HepG2 (cell line): Measurements from ENCODE around the gene YY1. TPM values are rescaled to one million over a fixed set of nuclear protein-coding genes. Genes with fewer than 3 reads are reported as not detected.
A peak's percentile ranks its signal among the peaks of the same experiment; 100 is the strongest.

ENCODE experiments used
- ETV6 ChIP-seq: sonication (generic); formaldehyde crosslinking; conservative IDR thresholded peaks from 2 replicates; pipeline ENCODE4 v1.4.0; 2020; ENCODE audit warnings: missing genetic modification reagents
- KAT2B ChIP-seq: fragments of 150-350 bp; IDR thresholded peaks from 2 replicates; pipeline ENCODE4 v1.6.1; 2014; ENCODE audit warnings: low read depth, low read length, borderline replicate concordance
- MZF1 ChIP-seq: sonication (generic); formaldehyde crosslinking; IDR thresholded peaks from 2 replicates; pipeline ENCODE4 v1.8.1; 2023; ENCODE audit warnings: mild to moderate bottlenecking, missing genetic modification reagents, borderline replicate concordance
- SMARCC2 ChIP-seq: fragments of 450-650 bp; IDR thresholded peaks from 2 replicates; pipeline ENCODE4 v1.6.1; 2017; ENCODE audit warnings: antibody characterized with exemption, mild to moderate bottlenecking
- YEATS2 ChIP-seq: sonication (generic); formaldehyde crosslinking; IDR thresholded peaks from 2 replicates; pipeline ENCODE4 v1.4.0; 2020; ENCODE audit warnings: missing genetic modification reagents, borderline replicate concordance
- ZMYM3 ChIP-seq: sonication (generic); formaldehyde crosslinking; IDR thresholded peaks from 2 replicates; pipeline ENCODE4 v1.5.1; 2020; ENCODE audit warnings: mild to moderate bottlenecking, missing genetic modification reagents
- ZNF260 ChIP-seq: sonication (generic); formaldehyde crosslinking; IDR thresholded peaks from 2 replicates; pipeline ENCODE4 v1.4.0; 2020; ENCODE audit warnings: missing genetic modification reagents, low read depth, mild to moderate bottlenecking, borderline replicate concordance
- ZNF296 ChIP-seq: sonication (generic); formaldehyde crosslinking; conservative IDR thresholded peaks from 2 replicates; pipeline ENCODE4 v1.5.0; 2020; ENCODE audit warnings: mild to moderate bottlenecking, missing genetic modification reagents
- ZNF326 ChIP-seq: sonication (generic); formaldehyde crosslinking; IDR thresholded peaks from 2 replicates; pipeline ENCODE4 v1.4.0; 2020; ENCODE audit warnings: missing genetic modification reagents, borderline replicate concordance
- ZNF543 ChIP-seq: sonication (generic); formaldehyde crosslinking; IDR thresholded peaks from 2 replicates; pipeline ENCODE4 v1.4.0; 2020; ENCODE audit warnings: mild to moderate bottlenecking, missing genetic modification reagents
- ZNF547 ChIP-seq: sonication (generic); formaldehyde crosslinking; IDR thresholded peaks from 2 replicates; pipeline ENCODE4 v1.5.1; 2020; ENCODE audit warnings: mild to moderate bottlenecking, missing genetic modification reagents
- ZNF615 ChIP-seq: sonication (generic); formaldehyde crosslinking; IDR thresholded peaks from 2 replicates; pipeline ENCODE4 v1.5.0; 2020; ENCODE audit warnings: mild to moderate bottlenecking, missing genetic modification reagents, borderline replicate concordance
- ZNF883 ChIP-seq: sonication (generic); formaldehyde crosslinking; IDR thresholded peaks from 2 replicates; pipeline ENCODE4 v1.5.1; 2020; ENCODE audit warnings: mild to moderate bottlenecking, missing genetic modification reagents; ENCODE audit errors: not compliant biosample characterization
- ZSCAN12 ChIP-seq: sonication (generic); formaldehyde crosslinking; IDR thresholded peaks from 2 replicates; pipeline ENCODE4 v1.9.0; 2021; ENCODE audit warnings: mild to moderate bottlenecking, missing genetic modification reagents
- polyA plus RNA-seq, 8 experiments: library from polyadenylated mRNA; depleted of rRNA in 3 of 8; stranded (reverse) in 7 of 8; unstranded in 1 of 8; fragments of >200 nt; fragmentation: Illumina TruSeq in 4 of 8; extraction: Trizol in 4 of 8; gene quantifications; 2 replicates each; pipeline versions ENCODE4 v1.2.1 to v1.2.3, GENCODE V29; 2011 to 2016; ENCODE audit warnings: low read depth in 4 of 8, missing spikeins in 1 of 8, mixed read lengths in 1 of 8; ENCODE audit not compliant: insufficient read depth in 1 of 8
- total RNA-seq, 5 experiments: library from RNA; depleted of rRNA; stranded (reverse); fragments of >200 nt; fragmentation: Illumina TruSeq; extraction: Trizol; gene quantifications; 2 replicates each; pipeline ENCODE4 v1.2.3, GENCODE V29; 2016; ENCODE audit warnings: low read depth in 1 of 5
- TF ChIP-seq, protein P1 (sequence below): sonication (generic); formaldehyde crosslinking; conservative IDR thresholded peaks from 2 replicates; pipeline ENCODE4 v1.4.0; 2020; ENCODE audit warnings: mild to moderate bottlenecking, missing genetic modification reagents, moderate library complexity
- TF ChIP-seq, protein P2 (sequence below): sonication (generic); formaldehyde crosslinking; IDR thresholded peaks from 2 replicates; pipeline ENCODE4 v1.5.0; 2020; ENCODE audit warnings: missing genetic modification reagents, mild to moderate bottlenecking, borderline replicate concordance
- TF ChIP-seq, protein P3 (sequence below): sonication (generic); formaldehyde crosslinking; IDR thresholded peaks from 2 replicates; pipeline ENCODE4 v1.4.0; 2020; ENCODE audit warnings: mild to moderate bottlenecking, missing genetic modification reagents
- TF ChIP-seq, protein P4 (sequence below): sonication (generic); formaldehyde crosslinking; IDR thresholded peaks from 2 replicates; pipeline ENCODE4 v1.9.0; 2022; ENCODE audit warnings: missing genetic modification reagents, mild to moderate bottlenecking, borderline replicate concordance
- TF ChIP-seq, protein P5 (sequence below): sonication (generic); formaldehyde crosslinking; IDR thresholded peaks from 2 replicates; pipeline ENCODE4 v1.5.0; 2020; ENCODE audit warnings: missing genetic modification reagents

The YY1 gene
- total and polyA plus RNA-seq, 2 of the 13 experiments (the other 11 are each of a cell fraction or from before 2014, with no cell fraction given) = 29.4 to 68.1 TPM

DNA sequence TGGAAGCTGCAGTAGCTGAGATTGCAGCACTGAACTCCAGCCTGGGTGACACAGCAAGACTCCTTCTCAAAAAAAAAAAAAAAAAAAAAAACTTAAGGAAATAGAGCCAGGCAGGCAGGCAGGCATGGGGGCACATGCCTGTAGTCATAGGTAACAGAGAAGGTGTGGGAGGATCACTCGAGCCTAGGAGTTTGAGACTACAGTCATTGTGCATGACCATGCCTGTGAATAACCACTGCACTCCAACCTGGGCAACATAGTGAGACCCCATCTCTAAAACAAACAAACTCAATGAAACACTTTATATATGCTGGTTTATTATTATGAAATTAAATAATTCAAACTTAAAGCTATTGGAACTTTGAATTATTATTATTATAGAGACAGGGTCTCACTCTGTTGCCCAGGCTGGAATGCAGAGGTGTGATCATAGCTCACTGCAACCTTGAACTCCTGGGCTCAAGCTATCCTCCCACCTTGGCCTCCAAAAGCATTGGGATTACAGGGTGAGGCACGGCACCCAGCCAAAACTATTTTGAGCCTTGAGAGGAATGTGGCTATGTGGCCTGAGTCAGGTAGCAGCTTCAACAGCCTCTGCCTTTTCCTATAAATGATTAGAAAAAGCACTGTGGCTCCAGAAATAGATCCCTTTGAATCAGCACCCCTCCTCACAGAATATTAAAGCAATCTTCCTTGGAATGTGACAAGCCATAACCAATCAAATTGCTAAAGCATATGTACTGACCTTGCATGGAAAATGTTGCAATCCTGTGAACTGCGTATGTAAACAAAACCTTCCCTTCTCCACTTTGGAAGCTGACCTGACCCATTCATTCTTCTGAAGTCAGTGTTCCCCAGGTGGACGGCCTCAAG lies 34.7 kb upstream of the YY1 start (continued):
- TF ChIP-seq, protein P1, sequence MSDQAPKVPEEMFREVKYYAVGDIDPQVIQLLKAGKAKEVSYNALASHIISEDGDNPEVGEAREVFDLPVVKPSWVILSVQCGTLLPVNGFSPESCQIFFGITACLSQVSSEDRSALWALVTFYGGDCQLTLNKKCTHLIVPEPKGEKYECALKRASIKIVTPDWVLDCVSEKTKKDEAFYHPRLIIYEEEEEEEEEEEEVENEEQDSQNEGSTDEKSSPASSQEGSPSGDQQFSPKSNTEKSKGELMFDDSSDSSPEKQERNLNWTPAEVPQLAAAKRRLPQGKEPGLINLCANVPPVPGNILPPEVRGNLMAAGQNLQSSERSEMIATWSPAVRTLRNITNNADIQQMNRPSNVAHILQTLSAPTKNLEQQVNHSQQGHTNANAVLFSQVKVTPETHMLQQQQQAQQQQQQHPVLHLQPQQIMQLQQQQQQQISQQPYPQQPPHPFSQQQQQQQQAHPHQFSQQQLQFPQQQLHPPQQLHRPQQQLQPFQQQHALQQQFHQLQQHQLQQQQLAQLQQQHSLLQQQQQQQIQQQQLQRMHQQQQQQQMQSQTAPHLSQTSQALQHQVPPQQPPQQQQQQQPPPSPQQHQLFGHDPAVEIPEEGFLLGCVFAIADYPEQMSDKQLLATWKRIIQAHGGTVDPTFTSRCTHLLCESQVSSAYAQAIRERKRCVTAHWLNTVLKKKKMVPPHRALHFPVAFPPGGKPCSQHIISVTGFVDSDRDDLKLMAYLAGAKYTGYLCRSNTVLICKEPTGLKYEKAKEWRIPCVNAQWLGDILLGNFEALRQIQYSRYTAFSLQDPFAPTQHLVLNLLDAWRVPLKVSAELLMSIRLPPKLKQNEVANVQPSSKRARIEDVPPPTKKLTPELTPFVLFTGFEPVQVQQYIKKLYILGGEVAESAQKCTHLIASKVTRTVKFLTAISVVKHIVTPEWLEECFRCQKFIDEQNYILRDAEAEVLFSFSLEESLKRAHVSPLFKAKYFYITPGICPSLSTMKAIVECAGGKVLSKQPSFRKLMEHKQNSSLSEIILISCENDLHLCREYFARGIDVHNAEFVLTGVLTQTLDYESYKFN (CRISPR knock-in tag) = peak; percentile 94
- TF ChIP-seq YEATS2 = peak; percentile 66; the same call in 1 of the 2 replicates
- TF ChIP-seq ETV6 (CRISPR knock-in tag) = no peak
- TF ChIP-seq ZNF326 (CRISPR knock-in tag) = no peak
- TF ChIP-seq KAT2B = no peak
- TF ChIP-seq, protein P2, sequence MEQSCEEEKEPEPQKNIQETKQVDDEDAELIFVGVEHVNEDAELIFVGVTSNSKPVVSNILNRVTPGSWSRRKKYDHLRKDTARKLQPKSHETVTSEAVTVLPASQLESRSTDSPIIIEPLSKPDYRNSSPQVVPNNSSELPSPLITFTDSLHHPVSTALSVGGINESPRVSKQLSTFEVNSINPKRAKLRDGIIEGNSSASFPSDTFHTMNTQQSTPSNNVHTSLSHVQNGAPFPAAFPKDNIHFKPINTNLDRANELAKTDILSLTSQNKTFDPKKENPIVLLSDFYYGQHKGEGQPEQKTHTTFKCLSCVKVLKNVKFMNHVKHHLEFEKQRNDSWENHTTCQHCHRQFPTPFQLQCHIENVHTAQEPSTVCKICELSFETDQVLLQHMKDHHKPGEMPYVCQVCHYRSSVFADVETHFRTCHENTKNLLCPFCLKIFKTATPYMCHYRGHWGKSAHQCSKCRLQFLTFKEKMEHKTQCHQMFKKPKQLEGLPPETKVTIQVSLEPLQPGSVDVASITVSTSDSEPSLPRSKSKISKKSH (CRISPR knock-in tag) = no peak
- TF ChIP-seq, protein P3, sequence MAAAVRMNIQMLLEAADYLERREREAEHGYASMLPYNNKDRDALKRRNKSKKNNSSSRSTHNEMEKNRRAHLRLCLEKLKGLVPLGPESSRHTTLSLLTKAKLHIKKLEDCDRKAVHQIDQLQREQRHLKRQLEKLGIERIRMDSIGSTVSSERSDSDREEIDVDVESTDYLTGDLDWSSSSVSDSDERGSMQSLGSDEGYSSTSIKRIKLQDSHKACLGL = no peak
- no peak for TF ChIP-seq ZNF260 (CRISPR knock-in tag)
- no peak for TF ChIP-seq ZNF296 (CRISPR knock-in tag)
- TF ChIP-seq ZNF615 (CRISPR knock-in tag) = no peak
- 0 out of 2 replicates have a peak, but pooled peaks have one; percentile 66 for TF ChIP-seq ZNF543 (CRISPR knock-in tag)
- TF ChIP-seq, protein P4, sequence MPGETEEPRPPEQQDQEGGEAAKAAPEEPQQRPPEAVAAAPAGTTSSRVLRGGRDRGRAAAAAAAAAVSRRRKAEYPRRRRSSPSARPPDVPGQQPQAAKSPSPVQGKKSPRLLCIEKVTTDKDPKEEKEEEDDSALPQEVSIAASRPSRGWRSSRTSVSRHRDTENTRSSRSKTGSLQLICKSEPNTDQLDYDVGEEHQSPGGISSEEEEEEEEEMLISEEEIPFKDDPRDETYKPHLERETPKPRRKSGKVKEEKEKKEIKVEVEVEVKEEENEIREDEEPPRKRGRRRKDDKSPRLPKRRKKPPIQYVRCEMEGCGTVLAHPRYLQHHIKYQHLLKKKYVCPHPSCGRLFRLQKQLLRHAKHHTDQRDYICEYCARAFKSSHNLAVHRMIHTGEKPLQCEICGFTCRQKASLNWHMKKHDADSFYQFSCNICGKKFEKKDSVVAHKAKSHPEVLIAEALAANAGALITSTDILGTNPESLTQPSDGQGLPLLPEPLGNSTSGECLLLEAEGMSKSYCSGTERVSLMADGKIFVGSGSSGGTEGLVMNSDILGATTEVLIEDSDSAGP (CRISPR knock-in tag) = no peak
- no peak for TF ChIP-seq SMARCC2
- no peak for TF ChIP-seq ZNF547
- peak; percentile 66; the same call in 1 of the 2 replicates for TF ChIP-seq ZMYM3 (CRISPR knock-in tag)
- TF ChIP-seq ZSCAN12 = no peak
- no peak for TF ChIP-seq ZNF883
- no peak for TF ChIP-seq MZF1 (CRISPR knock-in tag)
- TF ChIP-seq, protein P5, sequence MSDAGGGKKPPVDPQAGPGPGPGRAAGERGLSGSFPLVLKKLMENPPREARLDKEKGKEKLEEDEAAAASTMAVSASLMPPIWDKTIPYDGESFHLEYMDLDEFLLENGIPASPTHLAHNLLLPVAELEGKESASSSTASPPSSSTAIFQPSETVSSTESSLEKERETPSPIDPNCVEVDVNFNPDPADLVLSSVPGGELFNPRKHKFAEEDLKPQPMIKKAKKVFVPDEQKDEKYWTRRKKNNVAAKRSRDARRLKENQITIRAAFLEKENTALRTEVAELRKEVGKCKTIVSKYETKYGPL = no peak
